GM12872 (cell line): ENCODE data around the gene RBBP5.

ENCODE experiments used
- CTCF ChIP-seq: IDR thresholded peaks from 3 replicates; pipeline ENCODE4 v1.5.1; 2011; ENCODE audit warnings: low read depth, mild to moderate bottlenecking, low read length, moderate library complexity; ENCODE audit not compliant: insufficient read depth

Gene RBBP5

DNA sequence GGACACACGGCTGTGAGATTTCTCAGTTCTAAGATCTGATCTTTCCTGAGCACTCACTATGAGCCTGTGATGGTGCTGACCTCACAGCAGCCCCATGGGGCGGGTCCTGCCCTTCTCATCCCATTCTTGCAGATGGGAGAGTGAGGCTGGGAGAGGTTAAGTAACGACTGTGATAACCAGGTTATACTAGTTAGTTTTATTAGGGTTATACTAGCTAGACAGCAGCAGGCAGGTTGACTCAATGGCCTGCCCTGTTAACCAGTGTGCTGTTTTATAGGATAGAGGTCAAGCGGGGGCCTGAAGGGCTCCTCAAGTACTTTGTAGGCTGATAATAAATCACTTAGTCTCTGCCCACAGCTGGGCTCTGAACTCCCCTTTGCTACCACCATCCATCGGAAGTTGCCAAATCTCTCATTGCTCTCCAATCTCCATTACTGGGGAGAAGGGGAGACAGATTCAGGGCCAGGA is 74.0 kb downstream of the RBBP5 start:
- TF ChIP-seq CTCF: no peak

GRCh38 chr1:205046870-205047269 is 74.9 kb downstream of the RBBP5 start:
- TF ChIP-seq CTCF: no peak

DNA sequence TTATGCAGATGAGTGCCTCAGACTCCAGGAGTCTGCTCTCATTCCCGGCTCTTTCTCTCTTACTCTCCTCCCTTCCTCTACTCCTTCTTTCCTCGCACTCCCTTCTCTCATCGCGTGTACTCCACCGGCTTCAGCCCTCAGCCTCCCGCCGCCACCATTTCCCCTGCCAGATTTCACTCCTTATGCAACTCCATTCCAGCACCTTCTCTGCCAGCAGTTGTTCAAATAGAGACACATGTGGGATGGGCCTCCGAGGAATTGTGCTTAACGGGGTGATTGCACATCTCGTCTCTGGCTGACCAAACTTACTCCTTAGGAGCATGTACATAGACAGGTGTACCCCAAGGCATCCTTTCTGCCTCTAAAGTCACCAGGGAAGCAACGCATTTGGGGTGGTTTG is 76.6 kb downstream of the RBBP5 start:
- no peak for TF ChIP-seq CTCF

- no peak for TF ChIP-seq CTCF
These were observed 77.0 kb downstream of the RBBP5 start for GRCh38 chr1:205044741-205045140.

- TF ChIP-seq CTCF: no peak
These were observed 77.9 kb downstream of the RBBP5 start for GRCh38 chr1:205043866-205044265.

- no peak for TF ChIP-seq CTCF
These were observed 78.6 kb downstream of the RBBP5 start, which contains the start of gene CNTN2 for GRCh38 chr1:205042911-205043806. TSS of gene CNTN2 (plus strand) at chr1:205043212. CDS start at chr1:205053186, 9,974 bp downstream.

GRCh38 chr1:205041998-205042910 is 79.5 kb downstream of the RBBP5 start:
- TF ChIP-seq CTCF: no peak
